ENCODE results near the gene ATP8A2. TPM values are rescaled to one million over a fixed set of nuclear protein-coding genes. Genes with fewer than 3 reads are reported as not detected.

ATP8A2 gene
- total RNA-seq, 2 experiments from 2014 or later: 0.28 to 0.32 TPM

DNA sequence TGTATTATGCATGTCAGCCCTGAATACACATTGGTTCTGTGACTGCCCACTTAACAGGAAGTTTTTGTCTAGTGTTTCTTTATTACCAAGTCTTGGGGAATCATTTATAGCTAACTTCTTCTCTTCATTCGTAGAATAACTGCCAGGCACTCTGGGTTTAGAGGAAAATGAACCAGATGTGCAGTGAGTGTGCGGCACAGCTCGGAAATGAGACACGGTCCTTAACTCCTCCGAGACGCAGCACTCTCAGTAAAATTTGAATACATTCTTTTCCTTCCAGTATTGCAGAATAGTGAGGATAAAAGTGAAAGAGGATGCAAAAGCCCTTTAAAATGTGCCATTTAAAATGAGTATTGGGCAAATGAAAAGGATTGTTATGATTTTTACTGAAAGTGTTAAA is 29.2 kb downstream of the ATP8A2 start:
- no peak for DNase-seq
- CTCF ChIA-PET: no interaction called here
- H3K4me3 Mint-ChIP-seq: no peak overlapping the region
- H3K9me3 Mint-ChIP-seq (ENCODE audit: low read depth): no peaks in the 10 kb centered on the region
- no peaks in the 10 kb centered on the region for H3K4me1 Mint-ChIP-seq
- H3K27me3 Mint-ChIP-seq: peaks cover 29% of the 10 kb centered on the region
- no peaks in the 10 kb centered on the region for H3K36me3 Mint-ChIP-seq
- ATAC-seq: no peak
- H3K27ac Mint-ChIP-seq: no peak overlapping the region

GRCh38 chr13:25401958-25402357 is 30.2 kb downstream of the ATP8A2 start:
- H3K36me3 Mint-ChIP-seq: no peaks in the 10 kb centered on the region
- no peak overlapping the region for H3K27ac Mint-ChIP-seq
- no peaks in the 10 kb centered on the region for H3K4me1 Mint-ChIP-seq
- no peaks in the 10 kb centered on the region for H3K9me3 Mint-ChIP-seq (ENCODE audit: low read depth)
- CTCF ChIA-PET: no interaction called here
- peaks cover 26% of the 10 kb centered on the region for H3K27me3 Mint-ChIP-seq
- DNase-seq (no peak), ATAC-seq (no peak)
- H3K4me3 Mint-ChIP-seq: no peak overlapping the region

GRCh38 chr13:25406377-25406776 is 34.6 kb downstream of the ATP8A2 start:
- H3K4me3 Mint-ChIP-seq: no peak overlapping the region
- no peaks in the 10 kb centered on the region for H3K4me1 Mint-ChIP-seq
- peaks cover 33% of the 10 kb centered on the region for H3K27me3 Mint-ChIP-seq
- H3K27ac Mint-ChIP-seq: no peak overlapping the region
- DNase-seq (no peak), ATAC-seq (no peak)
- no peaks in the 10 kb centered on the region for H3K9me3 Mint-ChIP-seq (ENCODE audit: low read depth)
- CTCF ChIA-PET: no interaction called here
- H3K36me3 Mint-ChIP-seq: no peaks in the 10 kb centered on the region

GRCh38 chr13:25409938-25410337 is 38.2 kb downstream of the ATP8A2 start:
- Mint-ChIP-seq H3K27ac (no peak overlapping the region), H3K27me3 (peaks cover 25% of the 10 kb centered on the region), H3K4me1 (no peaks in the 10 kb centered on the region), H3K9me3 (ENCODE audit: low read depth) (no peaks in the 10 kb centered on the region), H3K4me3 (no peak overlapping the region), H3K36me3 (no peaks in the 10 kb centered on the region)
- CTCF ChIA-PET: no interaction called here
- no peak for DNase-seq
- ATAC-seq: no peak

- Mint-ChIP-seq H3K36me3 (no peaks in the 10 kb centered on the region), H3K4me3 (no peak overlapping the region), H3K27ac (no peak overlapping the region), H3K4me1 (no peaks in the 10 kb centered on the region), H3K27me3 (peaks cover 44% of the 10 kb centered on the region), H3K9me3 (ENCODE audit: low read depth) (no peaks in the 10 kb centered on the region)
- DNase-seq (no peak), ATAC-seq (no peak)
- CTCF ChIA-PET: no interaction called here
Measured at GRCh38 chr13:25415241-25415640, 43.5 kb downstream of the ATP8A2 start.

DNA sequence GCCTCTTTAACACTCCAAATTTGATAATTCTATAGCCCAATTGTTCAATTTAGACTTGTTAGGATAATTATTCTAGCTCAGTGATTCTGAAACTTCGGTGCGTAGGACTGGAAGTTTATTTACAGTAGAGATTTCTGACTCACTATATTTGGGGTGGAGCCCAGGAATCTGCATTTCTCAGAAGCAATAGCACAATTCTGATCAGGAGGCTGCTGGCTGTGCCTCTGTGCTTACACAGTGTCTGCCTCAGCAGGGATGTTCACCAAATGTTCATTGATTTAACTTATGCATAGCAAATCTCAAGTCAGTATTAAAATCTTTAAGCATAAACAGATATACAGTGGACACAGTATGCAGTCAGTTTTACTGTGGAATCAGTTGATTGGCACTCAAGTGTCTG is 45.8 kb downstream of the ATP8A2 start:
- CTCF ChIA-PET: no interaction called here
- no peak for ATAC-seq
- H3K36me3 Mint-ChIP-seq: no peaks in the 10 kb centered on the region

DNA sequence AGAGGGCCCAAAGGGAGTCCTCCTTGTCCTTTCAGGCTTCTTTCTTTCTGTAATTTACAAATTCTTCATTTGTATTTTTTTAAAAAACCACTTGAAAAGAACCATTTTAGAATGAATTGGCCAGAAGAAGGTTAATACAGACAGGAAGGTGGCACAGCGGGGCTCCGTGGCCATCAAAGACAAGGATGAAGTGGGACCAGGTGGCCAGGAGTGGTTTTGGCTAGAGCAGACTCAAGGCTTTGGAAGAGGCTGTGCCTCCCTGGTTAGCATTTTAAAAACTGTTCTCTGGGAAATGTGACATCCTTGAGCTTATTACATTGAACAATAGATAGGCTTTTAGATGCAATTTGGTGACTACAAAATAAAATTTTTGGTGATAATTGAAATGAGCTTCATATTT is 48.4 kb downstream of the ATP8A2 start:
- Mint-ChIP-seq H3K36me3 (no peaks in the 10 kb centered on the region), H3K4me3 (no peak overlapping the region), H3K9me3 (ENCODE audit: low read depth) (no peaks in the 10 kb centered on the region), H3K27me3 (peaks cover 46% of the 10 kb centered on the region), H3K4me1 (no peaks in the 10 kb centered on the region), H3K27ac (no peak overlapping the region)
- DNase-seq (no peak), ATAC-seq (no peak)
- CTCF ChIA-PET: no interaction called here

More for the DNA sequence above, 45.8 kb downstream of the ATP8A2 start:
- peaks cover 49% of the 10 kb centered on the region for H3K27me3 Mint-ChIP-seq
- DNase-seq: no peak
- no peaks in the 10 kb centered on the region for H3K9me3 Mint-ChIP-seq (ENCODE audit: low read depth)
- H3K4me3 Mint-ChIP-seq: no peak overlapping the region
- no peaks in the 10 kb centered on the region for H3K4me1 Mint-ChIP-seq
- no peak overlapping the region for H3K27ac Mint-ChIP-seq

DNA sequence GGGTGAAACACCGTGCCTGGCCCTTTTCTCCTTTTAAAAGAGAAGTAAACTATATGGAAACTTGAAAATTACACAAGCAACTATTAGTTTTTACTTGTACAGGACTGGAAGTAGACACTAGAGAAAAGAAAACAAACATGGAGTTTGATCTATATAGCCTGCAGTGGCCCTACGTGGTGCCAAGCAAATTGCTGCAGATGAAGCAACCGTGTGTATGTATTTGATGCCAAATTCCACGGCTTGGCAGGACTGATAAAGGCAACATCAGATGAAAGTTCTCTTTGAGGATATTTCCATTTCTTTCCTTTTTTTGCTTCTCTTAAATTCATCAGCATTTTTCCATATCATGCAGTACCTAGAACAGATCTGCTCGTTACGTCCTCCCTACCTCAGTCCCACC is 49.8 kb downstream of the ATP8A2 start:
- DNase-seq (no peak), ATAC-seq (no peak)
- no peaks in the 10 kb centered on the region for H3K9me3 Mint-ChIP-seq (ENCODE audit: low read depth)
- CTCF ChIA-PET: no interaction called here
- no peaks in the 10 kb centered on the region for H3K36me3 Mint-ChIP-seq
- peaks cover 35% of the 10 kb centered on the region for H3K27me3 Mint-ChIP-seq
- H3K27ac Mint-ChIP-seq: no peak overlapping the region
- no peaks in the 10 kb centered on the region for H3K4me1 Mint-ChIP-seq
- H3K4me3 Mint-ChIP-seq: no peak overlapping the region

DNA sequence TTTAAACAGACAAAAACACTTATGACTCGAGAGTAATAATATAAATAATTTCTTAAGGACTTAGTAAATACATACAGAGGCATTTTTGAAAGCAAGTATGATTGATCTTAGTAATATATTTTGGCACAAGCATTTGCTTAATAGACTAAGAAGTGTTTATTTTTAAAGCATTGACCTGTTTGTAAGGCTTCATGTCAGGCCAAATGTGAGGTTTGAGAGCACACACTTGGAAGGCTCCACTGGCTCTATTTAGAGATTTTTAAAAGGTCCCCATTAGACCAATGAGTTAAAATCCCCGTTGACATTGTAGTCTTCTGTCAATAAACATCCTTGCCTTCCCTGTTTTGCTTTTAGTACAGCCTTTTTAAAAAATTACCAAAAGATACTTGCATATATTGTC is 50.4 kb downstream of the ATP8A2 start:
- no peaks in the 10 kb centered on the region for H3K36me3 Mint-ChIP-seq
- no peak overlapping the region for H3K27ac Mint-ChIP-seq
- ATAC-seq: no peak
- H3K27me3 Mint-ChIP-seq: peaks cover 32% of the 10 kb centered on the region
- CTCF ChIA-PET: no interaction called here
- no peaks in the 10 kb centered on the region for H3K9me3 Mint-ChIP-seq (ENCODE audit: low read depth)
- no peak overlapping the region for H3K4me3 Mint-ChIP-seq
- H3K4me1 Mint-ChIP-seq: no peaks in the 10 kb centered on the region
- DNase-seq: no peak

GRCh38 chr13:25423831-25424230 is 52.1 kb downstream of the ATP8A2 start:
- H3K27ac Mint-ChIP-seq: no peak overlapping the region
- CTCF ChIA-PET: no interaction called here
- no peak overlapping the region for H3K4me3 Mint-ChIP-seq
- H3K9me3 Mint-ChIP-seq (ENCODE audit: low read depth): no peaks in the 10 kb centered on the region
- H3K36me3 Mint-ChIP-seq: no peaks in the 10 kb centered on the region
- H3K27me3 Mint-ChIP-seq: peaks cover 16% of the 10 kb centered on the region
- DNase-seq (no peak), ATAC-seq (no peak)
- no peaks in the 10 kb centered on the region for H3K4me1 Mint-ChIP-seq

DNA sequence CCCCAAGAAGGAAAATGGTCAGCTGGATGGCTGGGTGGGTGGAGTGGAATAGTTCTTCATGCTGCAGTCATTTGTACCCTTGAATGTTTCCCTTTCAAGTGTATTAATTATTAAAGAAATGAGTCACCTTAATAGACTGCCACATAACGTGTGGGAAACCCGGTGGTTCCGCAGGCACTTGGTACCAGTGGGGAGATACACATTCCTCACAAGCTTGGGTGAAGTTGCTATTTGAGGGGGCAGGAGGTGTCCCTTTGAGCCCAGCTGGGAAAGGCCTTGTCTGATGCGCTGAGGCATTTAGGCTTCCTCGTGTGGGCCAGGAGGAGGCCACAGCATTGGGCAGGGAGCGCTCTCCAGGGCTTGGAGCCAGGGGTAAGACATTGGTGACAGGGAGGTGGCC is 57.7 kb downstream of the ATP8A2 start:
- CTCF ChIA-PET: no interaction called here
- no peak overlapping the region for H3K27ac Mint-ChIP-seq
- DNase-seq: no peak

DNA sequence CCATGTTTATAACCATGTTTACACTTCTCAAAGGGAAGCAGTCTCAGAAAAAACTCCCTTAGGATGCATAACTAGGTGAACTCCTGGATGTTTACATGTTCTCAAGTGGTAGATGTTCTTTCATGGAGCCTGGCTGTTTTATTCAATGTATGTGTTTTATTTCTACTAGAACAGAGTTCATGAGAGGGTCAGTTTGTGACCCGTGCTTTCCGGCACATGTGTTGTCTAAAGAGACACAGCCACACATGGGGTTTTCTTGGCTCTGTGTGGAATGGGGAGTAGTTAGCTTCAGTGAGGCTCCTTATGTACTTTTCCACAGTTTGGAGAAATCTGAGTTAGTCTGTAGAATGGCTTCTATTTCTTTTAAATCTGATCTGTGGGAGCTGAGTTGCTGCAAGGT is 60.9 kb downstream of the ATP8A2 start:
- CTCF ChIA-PET: no interaction called here
- Mint-ChIP-seq H3K36me3 (no peaks in the 10 kb centered on the region), H3K9me3 (ENCODE audit: low read depth) (no peaks in the 10 kb centered on the region), H3K4me1 (no peaks in the 10 kb centered on the region), H3K27me3 (peaks cover 5% of the 10 kb centered on the region), H3K4me3 (no peak overlapping the region), H3K27ac (no peak overlapping the region)
- no peak for ATAC-seq
- no peak for DNase-seq

More for the DNA sequence above, 57.7 kb downstream of the ATP8A2 start:
- Mint-ChIP-seq H3K36me3 (no peaks in the 10 kb centered on the region), H3K27me3 (no peaks in the 10 kb centered on the region), H3K9me3 (ENCODE audit: low read depth) (no peaks in the 10 kb centered on the region), H3K4me3 (no peak overlapping the region), H3K4me1 (no peaks in the 10 kb centered on the region)
- ATAC-seq: no peak

DNA sequence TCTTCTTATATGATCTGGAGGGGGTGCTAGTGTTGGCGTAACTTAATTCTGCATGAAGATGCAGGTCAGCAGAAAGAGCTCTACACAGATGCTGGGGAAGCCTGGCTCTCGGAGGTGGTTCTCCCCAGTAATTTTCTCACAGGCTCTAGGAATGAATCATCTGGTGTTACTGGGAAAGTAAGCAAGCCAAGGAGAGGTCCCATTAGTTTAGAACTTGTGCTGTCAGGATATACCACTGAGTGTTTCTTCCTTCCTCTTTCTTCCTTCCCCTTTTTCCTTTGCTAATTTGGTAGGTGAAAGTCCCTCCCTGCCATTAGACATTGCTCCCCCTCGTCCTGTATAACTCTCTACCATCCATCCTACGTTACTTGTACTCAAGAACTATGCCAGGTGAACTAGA is 68.3 kb downstream of the ATP8A2 start:
- Mint-ChIP-seq H3K27me3 (peaks cover 40% of the 10 kb centered on the region), H3K36me3 (no peaks in the 10 kb centered on the region), H3K27ac (no peak overlapping the region), H3K4me3 (no peak overlapping the region), H3K9me3 (ENCODE audit: low read depth) (no peaks in the 10 kb centered on the region), H3K4me1 (no peaks in the 10 kb centered on the region)
- CTCF ChIA-PET: no interaction called here
- DNase-seq (no peak), ATAC-seq (no peak)

DNA sequence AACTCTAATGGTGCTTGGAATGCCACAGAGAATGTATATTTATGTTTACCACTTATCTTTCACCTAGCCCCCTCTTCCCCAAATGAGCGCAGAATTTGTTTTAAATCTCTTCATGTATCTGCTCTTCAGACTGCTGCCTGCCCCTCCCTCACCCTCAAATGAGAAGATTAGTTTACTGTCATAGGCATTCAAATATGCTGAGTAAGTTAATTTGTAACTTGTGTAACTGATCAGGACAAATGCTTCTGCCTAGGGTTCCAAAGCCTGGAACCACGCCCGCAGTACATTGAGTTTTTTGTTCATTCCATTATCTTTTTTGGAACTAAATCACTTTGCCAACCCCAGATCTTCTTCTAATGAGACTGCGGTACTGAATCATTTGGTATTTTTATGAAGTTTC is 74.5 kb downstream of the ATP8A2 start:
- ATAC-seq: no peak
- H3K27me3 Mint-ChIP-seq: peaks cover 14% of the 10 kb centered on the region
- no peaks in the 10 kb centered on the region for H3K4me1 Mint-ChIP-seq
- H3K27ac Mint-ChIP-seq: no peak overlapping the region
- H3K4me3 Mint-ChIP-seq: no peak overlapping the region
- no peaks in the 10 kb centered on the region for H3K36me3 Mint-ChIP-seq
- no peak for DNase-seq
- H3K9me3 Mint-ChIP-seq (ENCODE audit: low read depth): no peaks in the 10 kb centered on the region
- CTCF ChIA-PET: no interaction called here

DNA sequence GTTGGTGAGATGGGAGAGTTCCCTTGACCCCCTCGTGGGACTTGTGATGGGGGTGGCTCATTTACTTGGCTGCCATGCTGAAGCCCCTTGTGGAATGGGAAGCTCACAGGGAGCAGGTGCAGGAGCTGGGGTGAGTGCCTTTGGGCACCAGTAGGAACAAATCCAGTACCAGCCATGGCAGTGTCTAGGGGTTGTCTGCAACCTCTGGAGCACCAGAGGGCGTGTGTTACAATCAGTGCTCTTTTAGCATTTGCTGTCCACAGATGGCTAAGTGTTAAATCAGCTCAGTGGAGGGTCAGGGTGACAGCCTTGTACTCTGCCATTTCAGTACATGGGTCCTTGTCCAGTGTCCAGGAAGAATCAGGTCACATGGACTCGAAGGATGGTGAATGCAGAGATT is 75.6 kb downstream of the ATP8A2 start:
- peaks cover 17% of the 10 kb centered on the region for H3K27me3 Mint-ChIP-seq
- H3K4me1 Mint-ChIP-seq: no peaks in the 10 kb centered on the region
- ATAC-seq (no peak), DNase-seq (no peak)
- no peak overlapping the region for H3K4me3 Mint-ChIP-seq
- no peaks in the 10 kb centered on the region for H3K36me3 Mint-ChIP-seq
- CTCF ChIA-PET: no interaction called here
- no peaks in the 10 kb centered on the region for H3K9me3 Mint-ChIP-seq (ENCODE audit: low read depth)
- H3K27ac Mint-ChIP-seq: no peak overlapping the region
